Measurements from ENCODE around the gene RASGRF1.

DNA sequence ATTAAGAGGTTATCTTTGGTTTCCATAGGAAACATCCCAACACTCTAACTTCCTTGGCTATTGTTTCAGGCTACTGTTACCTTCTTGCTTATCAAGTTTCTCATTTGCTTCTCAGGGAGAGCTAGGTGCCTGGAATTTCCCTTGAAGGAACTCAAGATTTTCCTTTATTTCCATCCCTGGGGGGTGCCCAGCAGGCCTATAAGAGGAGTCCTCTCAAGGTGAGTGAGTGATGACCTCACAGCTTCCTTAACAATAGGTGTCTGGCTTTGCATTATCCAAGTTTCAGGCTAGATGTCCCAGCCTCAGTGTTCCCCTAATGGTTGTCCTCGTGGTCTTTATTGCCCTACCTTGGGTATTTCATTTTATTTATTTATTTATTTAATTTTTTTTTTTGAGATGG is 133.6 kb downstream of the RASGRF1 start:
- no peak for TF ChIP-seq POLR2AphosphoS5 (IDR thresholded peaks at IDR 0.05; ENCODE audit: low read depth)
- TF ChIP-seq CTCF (conservative IDR thresholded peaks at IDR 0.05; ENCODE audit: low read depth in 2 of 2), result no peak
- TF ChIP-seq REST (IDR thresholded peaks at IDR 0.05; ENCODE audit: unreplicated experiment), result no peak
- no peak for TF ChIP-seq EZH2 (IDR thresholded peaks at IDR 0.05; ENCODE audit: low read depth, unreplicated experiment)
- no peak for TF ChIP-seq ZNF331 (CRISPR knock-in tag; IDR thresholded peaks at IDR 0.05; ENCODE audit: low read depth)
- TF ChIP-seq CREB1 (CRISPR knock-in tag; IDR thresholded peaks at IDR 0.05; ENCODE audit: low read depth), result no peak
- no peak for TF ChIP-seq EZH2phosphoT487 (IDR thresholded peaks at IDR 0.05; ENCODE audit: unreplicated experiment)
- no peak for TF ChIP-seq ZNF114 (CRISPR knock-in tag; IDR thresholded peaks at IDR 0.05)
- no peak for TF ChIP-seq JUNB (IDR thresholded peaks at IDR 0.05; ENCODE audit: unreplicated experiment)
- TF ChIP-seq NANOG (IDR thresholded peaks at IDR 0.05; ENCODE audit: borderline replicate concordance), result no peak
- TF ChIP-seq STAT1 (IDR thresholded peaks at IDR 0.05; ENCODE audit: unreplicated experiment), result no peak
- no peak for TF ChIP-seq ETS1 (IDR thresholded peaks at IDR 0.05)
- TF ChIP-seq ZNF462 (CRISPR knock-in tag; IDR thresholded peaks at IDR 0.05), result no peak

All from GM23338 (cell line).